RPMI8226 (cell line): ENCODE measurements around the gene CCDC12.

Experiments
- DNase-seq: peaks from one replicate; pipeline ENCODE4 v3.0.0-alpha.2; 2015

Gene CCDC12

GRCh38 chr3:46885612-46886011 lies 90.9 kb downstream of the CCDC12 start:
- no peak for DNase-seq

- no peak for DNase-seq
These were observed 91.6 kb downstream of the CCDC12 start for GRCh38 chr3:46884929-46885328.

GRCh38 chr3:46884427-46884826 lies 92.1 kb downstream of the CCDC12 start:
- DNase-seq = no peak

GRCh38 chr3:46883830-46884185 lies 92.7 kb downstream of the CCDC12 start:
- DNase-seq = no peak

- DNase-seq = peak; percentile 59
These were observed 93.3 kb downstream of the CCDC12 start for GRCh38 chr3:46883054-46883829.

- peak; percentile 46 for DNase-seq
These were observed 94.0 kb downstream of the CCDC12 start for GRCh38 chr3:46882377-46883053.

GRCh38 chr3:46881596-46882376 lies 94.8 kb downstream of the CCDC12 start:
- no peak for DNase-seq

- DNase-seq = no peak
These were observed 95.5 kb downstream of the CCDC12 start for GRCh38 chr3:46880884-46881595.

GRCh38 chr3:46878781-46879436 lies 97.6 kb downstream of the CCDC12 start:
- no peak for DNase-seq

GRCh38 chr3:46877406-46878125 lies 99.0 kb downstream of the CCDC12 start, which contains the start of gene PTH1R:
Gene PTH1R (plus strand): TSS chr3:46877721. CDS start chr3:46883560, 5,839 bp downstream.
- no peak for DNase-seq

GRCh38 chr3:46876313-46877300 lies 99.9 kb downstream of the CCDC12 start:
- no peak for DNase-seq

GRCh38 chr3:46875560-46875959 lies 101.0 kb downstream of the CCDC12 start:
- no peak for DNase-seq

- DNase-seq = peak; percentile 30
These were observed 102.1 kb downstream of the CCDC12 start for GRCh38 chr3:46874430-46874829.

- DNase-seq = no peak
These were observed 103.0 kb downstream of the CCDC12 start for GRCh38 chr3:46873521-46873920.
